Head of caudate nucleus (tissue), 42 donors: ENCODE results near the gene SLC9A7.

Experiments used
- DNase-seq, 42 donors: peaks; one replicate each; pipeline versions ENCODE4 v3.0.0 to v3.0.0-alpha.2; 2020 to 2021; ENCODE audit warnings: mixed read lengths in 7 of 42
- intact Hi-C: fragments of 100-400 bp; cut with DNase I; formaldehyde crosslinking; loops from one replicate; pipeline ENCODE4 v1.15.0; 2022

The SLC9A7 gene

DNA sequence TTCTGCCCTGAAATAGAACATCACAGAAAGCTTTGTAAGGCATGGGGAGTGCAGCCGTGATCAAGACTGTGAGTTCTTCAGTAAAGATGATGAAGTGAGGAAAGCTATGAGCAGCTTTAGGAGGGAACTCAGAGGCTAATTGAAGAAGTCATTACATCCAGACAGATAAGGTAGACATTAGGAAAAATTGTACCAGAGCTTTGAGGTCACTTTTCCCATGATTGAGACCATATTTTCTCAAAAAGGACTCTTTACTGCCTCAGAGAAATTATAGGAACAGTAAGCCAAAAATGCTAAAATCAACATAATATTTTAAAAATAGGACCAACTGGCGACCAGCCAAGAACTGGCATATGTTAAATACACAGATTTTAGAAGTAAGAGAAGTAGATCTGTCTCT lies 174.2 kb downstream of the SLC9A7 start:
- intact Hi-C loops = no loop called here
- no peak for DNase-seq

DNA sequence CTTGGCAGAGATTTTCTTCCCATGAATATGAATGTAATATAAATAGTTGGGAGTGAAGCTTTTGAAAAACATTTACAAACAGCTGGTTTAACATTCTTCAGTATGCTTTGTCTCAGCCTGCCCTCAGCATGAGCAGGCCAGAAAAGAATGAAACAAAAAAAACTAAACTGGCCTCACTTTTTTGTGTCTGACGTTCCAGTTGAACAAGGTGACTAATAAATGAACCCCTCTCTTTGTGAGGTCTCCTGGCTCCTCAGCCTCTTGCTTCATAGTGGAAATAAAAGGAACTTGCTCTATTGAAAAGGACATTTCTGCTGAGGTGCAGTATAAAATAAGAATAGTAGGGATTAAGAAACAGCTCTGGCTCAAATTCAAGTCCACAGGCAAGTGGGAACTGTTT lies 176.0 kb downstream of the SLC9A7 start:
- intact Hi-C loops = no loop called here
- DNase-seq = peak in 2 of 42 donors; percentile 6 to 8

DNA sequence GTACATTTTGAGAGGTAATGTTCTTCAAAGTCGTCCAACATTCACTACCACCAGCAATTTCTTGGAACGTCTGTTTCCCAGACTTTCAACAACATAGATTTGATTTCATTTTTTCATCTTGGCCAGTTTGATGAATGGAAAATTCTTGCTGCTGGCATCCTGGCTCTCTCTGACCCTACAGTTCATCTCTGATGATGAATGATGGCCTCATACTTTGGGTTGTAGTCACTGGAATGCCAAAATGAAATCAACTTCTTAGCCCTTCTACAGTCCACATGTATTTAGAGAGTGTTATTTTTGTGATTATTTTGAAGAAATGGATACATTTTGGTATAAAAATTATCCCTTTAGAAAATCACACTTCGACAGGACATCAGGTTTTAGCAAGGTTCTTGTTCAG lies 176.6 kb downstream of the SLC9A7 start:
- DNase-seq = no peak
- intact Hi-C loops = no loop called here

DNA sequence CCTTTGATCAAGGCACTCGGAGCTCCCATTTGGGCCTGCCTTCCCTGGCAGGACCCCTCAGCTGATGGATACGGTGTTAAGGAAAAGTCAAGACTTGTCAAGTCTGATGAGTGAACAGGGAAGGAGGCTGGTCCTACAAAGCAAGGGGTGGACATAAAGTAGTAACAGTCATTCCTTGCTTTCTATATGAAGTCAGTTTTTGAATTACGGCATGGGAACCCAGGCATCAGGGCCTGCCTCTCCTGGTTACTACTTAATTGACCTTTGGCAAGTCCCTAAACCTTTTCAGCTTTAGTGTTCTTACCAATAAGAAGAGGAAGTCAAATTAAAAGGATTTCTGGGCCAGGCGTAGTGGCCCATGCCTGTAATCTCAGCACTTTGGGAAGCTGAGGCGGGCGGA lies 178.3 kb downstream of the SLC9A7 start:
- intact Hi-C loops = no loop called here
- DNase-seq = no peak

DNA sequence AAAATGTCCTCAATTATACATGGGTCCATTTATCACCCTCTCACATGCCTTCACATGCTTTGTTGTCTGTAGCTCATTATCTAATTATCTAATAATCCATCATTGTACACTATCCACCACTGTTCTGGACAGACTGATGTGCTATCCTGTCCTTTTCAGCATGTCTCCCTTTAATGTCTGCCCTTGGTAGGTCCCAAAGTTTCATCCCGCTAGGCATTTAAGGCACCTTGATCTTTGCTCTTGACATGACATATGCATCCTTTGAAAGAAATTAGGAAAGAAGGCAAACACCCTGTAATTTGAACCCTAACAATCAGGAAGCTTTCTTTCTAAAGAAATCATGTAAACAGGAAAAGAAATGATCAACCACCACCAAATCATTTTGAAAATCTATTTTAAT lies 179.7 kb downstream of the SLC9A7 start:
- intact Hi-C loops = no loop called here
- DNase-seq = no peak

DNA sequence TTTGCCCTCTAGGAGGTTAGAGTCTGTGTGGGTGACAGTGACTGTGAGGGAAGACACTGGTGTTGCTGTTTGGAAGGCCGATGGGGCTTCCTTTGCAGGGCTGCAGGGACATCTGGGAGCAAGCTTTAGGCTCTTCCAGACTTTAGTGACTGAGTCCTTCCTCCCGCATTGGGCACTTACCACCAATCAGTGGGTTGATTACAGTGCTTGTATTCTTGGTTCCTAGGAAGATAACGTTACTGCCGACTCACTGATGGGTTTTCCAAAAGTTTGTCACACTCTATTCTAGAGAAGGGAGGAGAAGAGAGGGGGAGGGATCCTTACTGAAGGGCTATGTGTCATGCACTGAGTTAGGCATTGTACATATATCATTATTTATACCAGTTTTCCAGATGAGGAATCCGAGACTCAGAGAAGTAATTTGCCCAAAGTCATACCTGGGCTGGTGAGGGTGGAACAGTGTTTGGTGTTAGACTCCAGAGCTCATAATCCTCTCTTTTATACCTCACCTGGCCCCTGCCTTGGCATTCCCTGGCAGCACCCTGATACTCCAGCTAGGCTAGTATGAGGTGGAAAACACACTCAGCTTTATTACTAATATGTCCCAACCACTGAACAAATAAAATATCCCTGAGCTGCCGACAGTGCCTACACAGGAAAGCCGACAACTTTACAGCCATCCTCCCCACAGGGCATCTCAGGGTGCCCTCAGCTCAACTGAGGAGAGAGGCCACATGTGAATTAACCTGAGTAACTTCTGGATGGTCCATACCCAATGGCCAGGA lies 181.5 kb downstream of the SLC9A7 start:
- intact Hi-C loops = no loop called here
- no peak for DNase-seq

DNA sequence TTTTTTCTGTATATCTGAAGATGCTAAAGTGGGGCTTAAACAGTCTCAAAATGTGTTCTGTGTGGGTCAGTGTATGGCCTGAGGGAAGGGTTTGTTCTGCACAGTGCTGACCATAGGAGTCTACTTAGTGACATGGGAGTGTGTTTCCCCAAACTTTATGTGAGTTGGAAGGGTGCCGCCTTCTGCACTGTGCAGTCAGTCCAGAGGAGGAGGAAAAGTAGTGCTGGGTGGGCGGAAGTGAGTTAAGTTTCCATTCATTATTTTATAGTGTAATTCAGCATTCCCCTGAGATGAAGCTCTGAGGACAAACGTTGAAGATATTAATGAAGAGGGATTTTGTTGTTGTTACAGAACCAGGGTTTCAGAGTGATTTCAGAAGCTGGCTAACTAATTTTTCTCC lies 182.5 kb downstream of the SLC9A7 start:
- peak in 13 of 42 donors; percentile 5 to 56 (median 36) for DNase-seq
- intact Hi-C loops = no loop called here

DNA sequence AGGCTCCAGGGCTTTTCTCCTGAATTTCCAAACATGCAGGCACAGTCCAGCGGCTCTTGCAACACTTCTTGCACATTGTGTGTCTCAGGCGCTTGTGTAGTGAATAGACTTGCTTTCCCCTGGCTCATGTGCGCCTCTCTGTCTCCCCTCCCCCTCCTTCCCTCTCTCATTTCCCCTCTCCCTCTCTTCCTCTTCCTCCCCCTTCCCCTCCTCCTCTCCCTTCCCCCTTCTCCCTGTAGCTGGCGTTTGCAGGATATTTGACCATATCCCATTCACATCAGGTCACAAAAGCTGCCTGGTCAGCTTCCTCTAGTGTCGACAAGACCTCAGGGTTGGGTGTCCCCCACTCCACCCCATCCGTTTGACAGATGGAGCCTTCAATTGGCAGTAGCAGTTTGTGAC lies 182.9 kb downstream of the SLC9A7 start:
- peak in 11 of 42 donors; percentile 3 to 51 (median 10) for DNase-seq
- intact Hi-C loops = no loop called here

DNA sequence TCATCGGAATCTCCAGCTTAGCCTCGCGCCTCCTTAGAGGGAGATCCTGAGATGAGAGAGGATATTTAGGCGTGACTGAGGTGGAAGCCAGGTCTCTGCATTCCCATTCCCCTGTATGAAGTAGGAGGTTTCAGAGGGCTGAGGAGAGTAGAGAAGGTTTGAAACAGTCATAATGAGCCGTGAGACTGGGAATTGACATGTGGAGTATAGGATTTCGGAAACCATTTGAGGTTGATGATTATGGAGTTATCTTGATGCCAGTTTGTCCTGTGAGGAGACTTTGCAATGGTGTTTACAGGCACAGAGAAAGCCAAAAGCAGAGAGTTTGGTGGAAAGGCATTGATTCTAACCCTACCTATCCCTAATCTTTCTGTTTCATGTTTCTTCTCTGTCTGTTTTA lies 183.3 kb downstream of the SLC9A7 start:
- intact Hi-C loops = no loop called here
- no peak for DNase-seq

DNA sequence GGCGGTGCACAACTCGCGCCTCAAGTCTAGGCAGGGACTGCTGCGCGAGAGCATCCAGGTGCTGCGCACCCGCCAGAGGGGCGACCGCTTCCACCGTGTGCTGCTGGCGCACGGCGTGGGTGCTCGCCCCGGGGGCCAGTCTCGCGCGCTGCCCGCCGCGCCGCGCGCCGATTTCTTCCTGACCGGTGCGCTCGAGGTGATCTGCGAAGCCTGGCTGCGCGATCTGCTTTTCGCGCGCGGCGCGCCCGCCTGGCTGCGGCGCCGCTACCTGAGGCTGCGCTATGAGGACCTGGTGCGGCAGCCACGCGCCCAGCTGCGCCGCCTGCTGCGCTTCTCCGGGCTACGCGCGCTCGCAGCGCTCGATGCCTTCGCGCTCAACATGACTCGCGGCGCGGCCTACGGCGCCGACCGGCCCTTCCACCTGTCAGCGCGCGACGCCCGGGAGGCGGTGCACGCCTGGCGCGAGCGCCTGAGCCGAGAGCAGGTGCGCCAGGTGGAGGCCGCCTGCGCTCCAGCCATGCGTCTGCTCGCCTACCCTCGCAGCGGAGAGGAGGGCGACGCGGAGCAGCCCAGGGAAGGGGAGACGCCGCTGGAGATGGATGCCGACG lies 184.0 kb downstream of the SLC9A7 start:
- intact Hi-C loops = no loop called here
- peak in 15 of 42 donors; percentile 7 to 46 (median 30) for DNase-seq

DNA sequence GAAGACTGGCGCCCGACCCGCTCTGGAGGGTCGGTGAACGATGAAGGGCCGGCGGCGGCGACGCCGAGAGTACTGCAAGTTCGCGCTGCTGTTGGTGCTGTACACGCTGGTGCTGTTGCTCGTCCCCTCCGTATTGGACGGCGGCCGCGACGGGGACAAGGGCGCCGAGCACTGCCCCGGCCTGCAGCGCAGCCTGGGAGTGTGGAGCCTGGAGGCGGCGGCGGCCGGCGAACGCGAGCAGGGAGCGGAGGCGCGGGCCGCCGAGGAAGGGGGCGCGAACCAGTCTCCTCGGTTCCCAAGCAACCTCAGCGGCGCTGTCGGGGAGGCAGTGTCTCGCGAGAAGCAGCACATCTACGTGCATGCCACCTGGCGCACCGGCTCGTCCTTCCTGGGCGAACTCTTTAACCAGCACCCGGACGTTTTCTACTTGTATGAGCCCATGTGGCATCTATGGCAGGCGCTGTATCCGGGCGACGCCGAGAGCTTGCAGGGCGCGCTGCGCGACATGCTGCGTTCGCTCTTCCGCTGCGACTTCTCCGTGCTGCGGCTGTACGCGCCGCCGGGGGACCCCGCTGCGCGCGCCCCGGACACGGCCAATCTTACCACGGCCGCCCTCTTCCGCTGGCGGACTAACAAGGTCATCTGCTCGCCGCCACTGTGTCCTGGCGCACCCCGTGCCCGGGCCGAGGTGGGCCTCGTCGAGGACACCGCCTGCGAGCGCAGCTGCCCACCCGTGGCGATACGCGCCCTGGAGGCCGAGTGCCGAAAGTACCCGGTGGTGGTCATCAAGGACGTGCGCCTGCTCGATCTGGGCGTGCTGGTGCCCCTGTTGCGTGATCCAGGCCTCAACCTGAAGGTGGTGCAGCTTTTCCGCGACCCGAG lies 184.8 kb downstream of the SLC9A7 start:
- DNase-seq = peak in 32 of 42 donors; percentile 20 to 62 (median 33)
- intact Hi-C loops = no loop called here

DNA sequence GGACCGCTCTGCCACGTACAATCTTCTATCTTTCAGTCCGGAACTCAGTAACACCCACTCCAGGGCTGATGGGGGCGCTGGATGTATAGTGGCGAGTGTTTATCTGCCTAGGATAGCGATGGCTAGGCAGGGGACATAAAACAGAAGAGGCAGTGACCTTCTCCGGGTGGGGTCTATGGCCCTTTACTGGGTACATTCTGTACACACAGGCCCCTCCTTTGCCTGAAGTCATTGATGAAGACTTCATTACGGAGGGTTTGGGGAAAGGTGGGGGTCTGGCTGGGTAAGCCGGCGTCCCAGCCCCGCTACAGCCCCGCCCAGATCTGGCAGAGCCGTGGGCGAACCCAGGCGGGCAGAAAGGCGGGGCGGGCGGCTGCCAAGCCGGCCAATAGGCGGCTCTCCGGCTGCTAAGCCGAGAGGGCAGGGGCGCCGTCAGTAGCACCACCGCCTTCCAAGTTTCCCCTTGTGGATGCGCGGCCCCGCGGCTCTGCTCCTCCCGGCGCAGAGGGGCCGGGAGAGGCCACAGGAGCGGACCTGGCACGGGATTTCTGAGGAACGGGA lies 185.5 kb downstream of the SLC9A7 start, which contains the start of gene CHST7:
CHST7 (plus strand) TSS at position 435 of the 561 bp plus-strand sequence. CDS start 167 bp downstream, outside the sequence.
- intact Hi-C loops = no loop called here
- DNase-seq = peak; percentile 23 to 73 (median 44)

DNA sequence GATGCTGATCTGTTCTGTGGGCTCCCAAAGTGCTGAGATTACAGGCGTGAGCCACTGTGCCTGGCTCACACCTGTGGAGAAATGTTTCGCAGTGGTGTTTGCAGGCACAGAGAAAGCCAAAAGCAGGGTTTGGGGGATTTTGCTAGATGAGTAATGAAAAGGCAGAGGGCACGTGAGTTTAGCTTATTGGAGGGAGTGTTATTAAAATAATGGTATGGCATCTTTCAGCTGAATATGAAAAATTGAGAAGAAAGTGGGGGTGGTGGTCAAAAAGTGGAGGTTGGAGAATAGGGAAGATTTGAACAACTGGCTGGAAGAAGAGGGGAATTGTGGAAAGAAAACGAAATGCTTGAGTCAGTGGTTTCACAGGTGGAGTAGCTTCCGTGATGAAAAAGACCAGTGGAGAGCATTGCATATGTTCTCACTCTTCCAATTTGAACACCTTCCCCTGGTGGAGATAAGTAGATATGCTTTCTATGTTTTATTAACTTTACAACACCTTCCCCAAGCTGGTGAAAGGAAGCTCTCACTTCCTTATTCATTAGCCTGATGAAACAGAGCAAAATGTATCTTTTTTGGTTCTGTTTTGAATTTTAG lies 186.5 kb downstream of the SLC9A7 start:
- intact Hi-C loops = no loop called here
- no peak for DNase-seq

DNA sequence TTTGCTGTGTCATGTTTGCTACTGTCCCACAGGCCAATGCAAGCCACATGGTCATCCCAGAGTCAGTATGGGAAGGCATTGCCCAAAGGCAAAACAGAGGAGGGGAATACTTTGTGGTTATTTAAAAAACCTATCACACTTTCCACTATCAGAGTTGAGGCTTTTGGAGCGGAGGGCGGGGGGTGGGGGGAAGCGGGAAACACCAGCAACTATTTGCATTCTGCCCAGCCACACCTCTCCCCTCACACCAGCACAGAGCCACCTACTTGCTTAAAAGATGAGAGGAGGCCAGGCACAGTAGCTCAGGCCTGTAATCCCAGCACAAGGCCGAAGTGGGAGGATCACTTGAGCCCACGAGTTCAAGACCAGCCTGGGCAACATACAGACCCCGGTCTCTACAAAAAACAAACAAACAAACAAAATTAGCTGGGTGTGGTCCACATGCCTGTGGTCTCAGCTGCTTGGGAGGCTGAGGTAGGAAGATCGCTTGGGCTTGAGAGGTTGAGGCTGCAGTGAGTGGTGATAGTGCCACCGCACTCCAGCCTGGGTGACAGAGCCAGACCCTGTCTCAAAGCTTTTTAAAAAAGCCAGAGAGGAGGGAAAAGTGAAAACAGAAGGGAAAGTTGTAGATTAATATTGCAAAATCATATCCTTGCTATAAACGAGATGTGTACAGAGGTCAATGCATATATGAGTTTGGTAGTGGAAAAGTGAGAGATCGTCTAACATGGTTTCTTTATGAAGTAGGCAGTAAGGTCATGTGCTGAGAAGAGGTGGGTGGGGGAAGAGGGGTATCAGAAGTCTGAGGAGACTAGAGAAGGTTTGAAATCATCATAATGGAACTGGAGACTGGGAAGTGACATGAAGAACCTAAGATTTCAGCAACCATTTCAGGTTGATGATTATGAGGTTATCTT lies 187.2 kb downstream of the SLC9A7 start:
- DNase-seq = no peak
- intact Hi-C loops = no loop called here

DNA sequence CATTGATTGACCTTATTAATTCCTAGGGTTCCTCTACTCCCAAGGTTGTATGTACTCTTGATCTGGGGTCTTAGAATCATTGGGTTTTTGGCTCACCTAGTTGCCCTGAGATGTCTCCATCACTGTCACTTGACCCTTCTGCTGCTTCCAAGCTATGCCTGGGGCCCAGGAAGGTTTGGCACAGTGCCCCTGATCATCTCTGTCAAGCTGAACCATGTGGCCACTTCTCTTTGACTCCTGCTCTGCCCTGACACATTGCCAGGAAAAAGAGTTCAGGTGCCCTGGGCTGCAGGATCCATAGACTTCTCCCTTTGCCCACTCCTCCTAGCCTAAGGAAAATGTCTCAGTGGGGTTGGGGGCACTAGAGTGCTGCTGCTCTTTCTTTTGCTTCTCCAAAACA lies 189.3 kb downstream of the SLC9A7 start:
- intact Hi-C loops = no loop called here
- DNase-seq = no peak

DNA sequence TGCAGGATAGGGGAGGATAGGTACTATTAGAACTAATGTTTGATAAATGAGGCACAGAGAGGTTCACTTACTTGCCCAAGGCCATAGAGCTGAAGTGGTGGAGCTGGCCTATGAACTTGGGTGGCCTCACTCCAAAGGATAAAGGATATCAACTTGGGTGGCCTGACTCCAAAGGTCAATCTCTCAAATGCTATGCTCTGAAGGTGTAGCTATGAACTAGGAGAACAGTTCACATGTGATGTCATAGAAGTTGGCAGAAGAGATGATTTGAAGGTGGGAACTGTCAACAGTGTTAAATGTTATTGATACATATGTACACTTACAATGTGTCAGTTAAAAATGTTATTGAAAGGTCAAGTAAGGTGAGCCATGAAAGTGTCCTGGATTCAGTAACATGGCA lies 191.5 kb downstream of the SLC9A7 start:
- intact Hi-C loops = no loop called here
- no peak for DNase-seq

DNA sequence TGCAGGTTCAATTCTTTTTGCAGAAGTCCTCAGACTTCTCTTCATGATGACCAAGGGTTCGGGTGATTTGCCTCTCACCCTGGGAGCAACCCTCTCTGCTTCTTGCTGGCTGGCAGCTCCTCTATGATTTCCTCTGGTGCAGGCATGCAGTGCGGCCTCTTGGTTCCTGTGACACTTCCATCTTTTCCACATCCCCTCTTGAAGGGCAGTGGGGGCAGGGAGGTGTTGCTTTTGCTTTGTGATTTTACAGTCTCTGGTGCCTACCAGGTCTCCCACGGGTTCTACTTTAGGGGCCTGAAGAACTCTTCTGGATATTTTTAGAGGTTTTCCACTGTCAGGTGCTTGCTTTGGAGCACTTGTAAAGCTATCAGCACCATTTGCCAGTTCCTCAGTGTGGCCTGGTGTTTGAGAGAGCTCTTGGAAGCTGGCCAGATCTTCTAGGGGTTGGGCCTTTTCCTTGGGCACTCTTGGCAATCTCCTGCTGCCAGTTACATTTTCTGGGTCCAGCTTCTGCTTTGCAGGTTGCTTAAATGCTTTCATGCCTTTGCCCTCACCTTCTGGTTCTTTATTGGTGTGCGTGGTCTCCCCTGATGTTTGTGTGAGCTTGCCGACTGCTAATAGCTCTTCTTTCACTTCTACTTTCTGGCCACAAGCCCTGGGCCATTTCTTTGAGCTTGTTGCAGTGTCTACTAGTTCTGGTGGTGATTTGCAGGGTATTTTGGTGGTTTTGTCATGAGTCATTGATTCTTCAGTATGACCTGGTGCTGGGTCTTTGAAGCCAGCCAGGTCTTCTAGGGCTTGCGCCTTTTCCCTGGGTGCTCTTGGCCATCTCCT lies 196.9 kb downstream of the SLC9A7 start:
- intact Hi-C loops = no loop called here
- DNase-seq = peak in 6 of 42 donors; percentile 2 to 37 (median 14)
